Measurements from ENCODE around the gene GADD45G. TPM values are rescaled to one million over a fixed set of nuclear protein-coding genes. Genes with fewer than 3 reads are reported as not detected.

GADD45G gene
- total RNA-seq, 1 experiment from 2014 or later, result 7.7 TPM

DNA sequence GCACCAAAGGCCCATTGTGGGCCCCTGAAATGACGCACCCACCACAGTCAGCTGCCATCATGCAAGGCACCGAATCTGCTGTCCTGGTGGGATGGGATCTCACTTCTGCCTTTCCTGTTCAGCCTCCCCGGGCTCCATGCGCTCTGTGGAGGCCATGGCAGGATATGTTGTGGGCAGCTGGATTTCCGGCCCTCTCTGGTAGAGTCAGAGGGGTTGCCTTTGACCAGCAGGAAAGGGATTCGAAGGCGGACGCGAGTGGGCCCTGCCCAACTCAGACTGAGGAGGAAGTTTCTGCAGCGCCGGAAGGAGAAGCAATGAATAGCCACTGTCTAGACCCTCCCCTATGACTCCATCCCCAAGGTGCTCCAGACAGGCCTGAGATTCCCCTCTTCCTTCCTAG is 35.5 kb downstream of the GADD45G start:
- H3K23me2 ChIP-seq (ENCODE audit: insufficient read length, low read depth, low read length, poor library complexity, severe bottlenecking), result no peaks in the 10 kb centered on the region
- H3K18ac ChIP-seq (ENCODE audit: insufficient read length, low read depth, low read length), result no peak overlapping the region
- H2AK5ac ChIP-seq (ENCODE audit: insufficient read length, low read length), result no peak overlapping the region
- no peak overlapping the region for H2BK15ac ChIP-seq (ENCODE audit: low read depth, low read length)
- Mint-ChIP-seq H3K36me3 (ENCODE audit: insufficient read depth in 1 of 3, low read depth in 3 of 3) (no peaks in the 10 kb centered on the region), H3K9me3 (no peaks in the 10 kb centered on the region), H3K4me3 (no peak overlapping the region), H3K27me3 (ENCODE audit: low read depth) (peaks cover 4% of the 10 kb centered on the region), H3K4me1 (peaks cover 8 to 17% of the 10 kb centered on the region in 2 experiments), H3K27ac (no peak overlapping the region; a peak in 1 of 7 replicates)
- no peak overlapping the region for H2BK20ac ChIP-seq (ENCODE audit: low read depth, low read length, poor library complexity, severe bottlenecking)
- no peaks in the 10 kb centered on the region for H4K20me1 ChIP-seq (ENCODE audit: control insufficient read depth, insufficient read depth, insufficient read length)
- H3K79me1 ChIP-seq (ENCODE audit: insufficient read depth, low read depth, low read length, poor library complexity, severe bottlenecking), result no peaks in the 10 kb centered on the region
- no peak overlapping the region for H4K5ac ChIP-seq (ENCODE audit: insufficient read length, low read depth, low read length)
- H3K9ac ChIP-seq (ENCODE audit: extremely low read depth, insufficient read length, low read length), result no peak overlapping the region
- H3K4ac ChIP-seq (ENCODE audit: low read depth, low read length), result no peak overlapping the region
- H3K4me1 ChIP-seq (ENCODE audit: insufficient read depth, low read length), result no peaks in the 10 kb centered on the region
- H3K23ac ChIP-seq (ENCODE audit: insufficient read length, low read depth, low read length), result no peak overlapping the region
- no peak overlapping the region for H2BK12ac ChIP-seq (ENCODE audit: insufficient read length, low read depth, low read length)
- no peak overlapping the region for H3T11ph ChIP-seq (ENCODE audit: low read length)
- H2BK120ac ChIP-seq (ENCODE audit: low read depth, low read length, poor library complexity, severe bottlenecking), result no peak overlapping the region
- H3K27me3 ChIP-seq (ENCODE audit: insufficient read depth, low read length), result no peaks in the 10 kb centered on the region
- no peak overlapping the region for H3K56ac ChIP-seq (ENCODE audit: insufficient read length, low read depth, low read length)
- no peak for DNase-seq
- H2BK5ac ChIP-seq (ENCODE audit: insufficient read length, low read length), result no peak overlapping the region
- no peak overlapping the region for H3K14ac ChIP-seq (ENCODE audit: insufficient read depth, low read length)
- no peak overlapping the region for H3K4me2 ChIP-seq (ENCODE audit: insufficient read depth, insufficient read length, low read length)
- no peaks in the 10 kb centered on the region for H3K79me2 ChIP-seq (ENCODE audit: insufficient read depth, low read length)
- no CpG with 5 or more reads among the region's 11 CpGs for WGBS (ENCODE audit: extremely low coverage, insufficient read length, low lambda C conversion rate)
- TF ChIP-seq, protein P1, sequence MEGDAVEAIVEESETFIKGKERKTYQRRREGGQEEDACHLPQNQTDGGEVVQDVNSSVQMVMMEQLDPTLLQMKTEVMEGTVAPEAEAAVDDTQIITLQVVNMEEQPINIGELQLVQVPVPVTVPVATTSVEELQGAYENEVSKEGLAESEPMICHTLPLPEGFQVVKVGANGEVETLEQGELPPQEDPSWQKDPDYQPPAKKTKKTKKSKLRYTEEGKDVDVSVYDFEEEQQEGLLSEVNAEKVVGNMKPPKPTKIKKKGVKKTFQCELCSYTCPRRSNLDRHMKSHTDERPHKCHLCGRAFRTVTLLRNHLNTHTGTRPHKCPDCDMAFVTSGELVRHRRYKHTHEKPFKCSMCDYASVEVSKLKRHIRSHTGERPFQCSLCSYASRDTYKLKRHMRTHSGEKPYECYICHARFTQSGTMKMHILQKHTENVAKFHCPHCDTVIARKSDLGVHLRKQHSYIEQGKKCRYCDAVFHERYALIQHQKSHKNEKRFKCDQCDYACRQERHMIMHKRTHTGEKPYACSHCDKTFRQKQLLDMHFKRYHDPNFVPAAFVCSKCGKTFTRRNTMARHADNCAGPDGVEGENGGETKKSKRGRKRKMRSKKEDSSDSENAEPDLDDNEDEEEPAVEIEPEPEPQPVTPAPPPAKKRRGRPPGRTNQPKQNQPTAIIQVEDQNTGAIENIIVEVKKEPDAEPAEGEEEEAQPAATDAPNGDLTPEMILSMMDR (conservative IDR thresholded peaks at IDR 0.05), result no peak
- H3K9me3 ChIP-seq (ENCODE audit: control insufficient read depth, low read depth, low read length), result no peaks in the 10 kb centered on the region
- H4K8ac ChIP-seq (replicated peaks; ENCODE audit: insufficient read length, low read depth, low read length), result no peak overlapping the region
- no peak overlapping the region for H4K91ac ChIP-seq (ENCODE audit: insufficient read length, low read depth, low read length)
- no peak overlapping the region for H2AFZ ChIP-seq (ENCODE audit: low read length)
- no peak overlapping the region for H3K27ac ChIP-seq (ENCODE audit: insufficient read length, low read depth, low read length)
